ENCODE measurements around the gene GPR68. TPM values are rescaled to one million over a fixed set of nuclear protein-coding genes. Genes with fewer than 3 reads are reported as not detected.
A peak's percentile ranks its signal among the peaks of the same experiment; 100 is the strongest.
"Not testable (repeated sequence)": the region's sequence is repeated elsewhere in the genome, so short reads cannot be mapped to it uniquely, and the experiment has no call there.

The GPR68 gene
- total RNA-seq, 1 donor from 2014 or later, result 2.9 TPM

DNA sequence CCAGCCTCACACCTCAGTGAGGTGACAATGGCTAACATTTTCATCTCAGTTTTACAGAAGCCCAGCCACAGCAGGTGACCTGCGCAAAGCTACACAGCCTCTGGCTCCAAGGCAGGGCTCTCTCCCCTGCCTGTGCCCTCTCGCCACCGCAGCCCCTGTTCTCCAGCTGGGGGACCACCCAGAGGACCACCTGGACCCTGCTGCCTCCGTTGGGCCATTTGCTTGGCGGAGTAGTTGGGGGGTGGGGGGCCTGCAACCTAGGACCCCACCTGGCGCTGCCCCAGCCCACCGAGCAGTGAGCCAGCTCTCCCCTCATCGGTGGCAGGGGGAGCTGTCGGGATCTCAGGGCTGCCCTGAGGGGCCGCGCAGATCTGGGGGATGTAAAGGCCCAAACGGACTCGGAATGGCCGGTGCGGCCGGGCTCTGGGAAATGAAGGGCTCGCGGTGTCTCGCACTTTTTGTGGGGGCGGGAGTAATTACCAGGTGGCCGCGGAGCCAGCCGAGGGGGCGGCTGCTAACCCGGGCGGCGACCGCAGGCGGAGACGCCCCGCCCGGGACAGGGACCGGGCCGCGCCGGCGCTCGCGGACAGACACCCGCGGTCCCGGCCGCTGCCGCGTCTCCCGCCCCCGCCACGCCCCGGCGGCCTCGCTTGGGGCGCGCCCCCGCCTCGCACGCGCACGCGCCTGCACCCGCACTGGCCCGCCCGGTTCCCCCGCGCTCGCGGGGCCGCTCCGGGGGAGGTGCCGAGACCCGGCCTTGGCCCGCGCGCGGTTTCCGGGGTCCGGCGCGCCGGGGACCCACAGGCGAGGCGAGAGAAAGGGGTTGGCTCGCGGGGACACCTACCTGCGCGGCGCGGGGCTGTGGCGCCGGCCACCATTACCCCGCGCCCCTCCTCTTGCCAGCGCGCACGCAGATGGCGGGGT is 8.6 kb upstream of the GPR68 start:
- DNase-seq, result peak; percentile 45

DNA sequence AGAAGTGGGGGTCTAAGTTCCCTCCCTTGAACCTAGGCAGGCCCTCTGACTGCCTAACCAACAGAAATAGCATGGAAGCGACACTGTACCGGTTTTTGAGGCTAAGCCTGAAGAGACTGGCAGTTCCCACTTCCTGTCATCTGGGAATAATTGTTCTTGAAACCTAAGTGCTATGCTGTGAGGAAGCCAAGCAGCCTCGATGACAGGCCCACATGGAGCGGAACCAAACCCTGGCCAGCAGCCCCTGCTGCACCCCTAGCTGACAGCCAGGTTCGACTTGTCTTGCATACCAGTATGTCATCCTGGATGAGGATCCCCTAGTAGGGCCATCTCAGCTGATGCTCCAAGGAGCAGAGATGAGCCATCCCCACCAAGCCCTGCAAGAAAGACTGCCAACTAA is 6.4 kb upstream of the GPR68 start:
- DNase-seq, result peak; percentile 32

DNA sequence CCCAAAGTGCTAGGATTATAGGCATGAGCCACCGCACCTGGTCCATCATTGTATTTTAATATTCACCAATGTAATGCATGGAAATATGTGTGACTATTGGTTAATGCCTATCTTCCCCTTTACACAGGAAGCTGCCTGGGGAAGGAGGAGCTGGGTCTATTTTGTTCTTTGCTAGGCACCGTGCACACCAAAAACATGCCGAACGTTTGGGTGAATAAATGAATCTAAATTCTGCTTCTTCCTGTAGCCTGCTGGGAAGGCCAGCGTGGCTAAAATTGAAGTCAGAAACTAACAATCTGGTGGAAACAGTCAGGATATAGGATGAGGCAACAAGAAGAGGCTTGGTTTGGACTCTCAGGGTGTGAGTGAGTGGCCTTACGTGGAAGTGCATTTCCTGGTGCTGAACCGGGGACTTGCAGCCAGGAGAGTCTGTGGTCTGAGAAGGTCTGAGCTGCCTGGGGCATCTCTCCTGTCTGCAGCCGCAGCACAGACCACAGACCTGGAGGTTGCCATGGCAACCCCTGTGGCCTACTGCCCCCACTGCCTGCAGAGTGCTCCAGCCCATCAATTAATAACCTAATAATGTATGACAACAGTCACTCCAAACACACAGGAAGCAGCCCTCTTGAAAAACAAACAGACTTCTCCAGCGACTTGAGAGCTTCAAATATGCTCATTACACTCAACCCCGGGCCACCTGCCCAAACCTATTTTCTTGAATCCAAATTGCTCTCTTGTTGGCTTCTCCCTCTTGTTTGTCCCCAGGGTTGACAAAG is 5.5 kb upstream of the GPR68 start:
- peak; percentile 30 for DNase-seq

- no peak for DNase-seq
Measured at GRCh38 chr14:91246051-91246852, 1.7 kb upstream of the GPR68 start.

DNA sequence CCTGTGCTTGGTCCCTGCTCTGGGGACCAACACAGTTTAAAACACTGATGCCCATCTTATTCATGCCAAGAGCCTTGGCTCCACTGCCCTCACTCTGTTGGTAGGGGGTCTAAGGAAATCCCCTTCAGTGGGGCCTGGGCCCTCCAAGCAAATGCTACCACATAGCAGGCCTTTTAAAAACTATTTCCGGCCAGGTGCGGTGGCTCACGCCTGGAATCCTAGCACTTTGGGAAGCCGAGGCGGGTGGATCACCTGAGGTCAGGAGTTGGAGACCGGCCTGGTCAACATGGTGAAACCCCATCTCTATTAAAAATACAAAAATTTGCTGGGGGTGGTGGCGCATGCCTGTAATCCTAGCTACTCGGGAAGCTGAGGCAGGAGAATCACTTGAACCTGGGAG is 1.1 kb upstream of the GPR68 start:
- DNase-seq, result not testable (repeated sequence)

- DNase-seq, result no peak
Measured at GRCh38 chr14:91245029-91245428, 525 bp upstream of the GPR68 start.

- no peak for DNase-seq
Measured at GRCh38 chr14:91243074-91243471, 1.4 kb downstream of the GPR68 start.

- no peak for DNase-seq
Measured at GRCh38 chr14:91242635-91243034, 1.9 kb downstream of the GPR68 start.

GRCh38 chr14:91241863-91242262 is 2.6 kb downstream of the GPR68 start:
- DNase-seq, result no peak

- DNase-seq, result no peak
Measured at GRCh38 chr14:91238661-91239060, 5.8 kb downstream of the GPR68 start.

GRCh38 chr14:91238085-91238484 is 6.4 kb downstream of the GPR68 start:
- DNase-seq, result no peak

DNA sequence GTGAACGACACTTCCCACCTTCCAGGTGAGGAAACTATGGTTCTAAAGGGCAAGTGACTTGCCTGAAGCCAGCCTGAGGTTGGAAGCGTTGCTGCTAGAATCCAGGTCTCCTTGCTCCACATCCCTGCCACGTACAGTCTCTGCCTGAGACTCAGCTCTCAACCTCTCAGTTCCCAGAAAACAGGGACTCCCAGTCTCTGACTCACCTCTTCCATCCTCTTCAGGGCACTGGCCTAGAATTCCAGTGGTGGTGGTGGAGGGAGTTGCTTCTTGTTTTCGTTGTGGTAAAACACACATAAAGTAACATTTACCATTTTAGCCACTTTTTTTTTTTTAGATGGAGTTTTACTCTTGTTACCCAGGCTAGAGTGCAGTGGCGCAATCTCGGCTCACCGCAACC is 7.3 kb downstream of the GPR68 start:
- no peak for DNase-seq

- DNase-seq, result no peak
Measured at GRCh38 chr14:91235841-91236240, 8.7 kb downstream of the GPR68 start.

DNA sequence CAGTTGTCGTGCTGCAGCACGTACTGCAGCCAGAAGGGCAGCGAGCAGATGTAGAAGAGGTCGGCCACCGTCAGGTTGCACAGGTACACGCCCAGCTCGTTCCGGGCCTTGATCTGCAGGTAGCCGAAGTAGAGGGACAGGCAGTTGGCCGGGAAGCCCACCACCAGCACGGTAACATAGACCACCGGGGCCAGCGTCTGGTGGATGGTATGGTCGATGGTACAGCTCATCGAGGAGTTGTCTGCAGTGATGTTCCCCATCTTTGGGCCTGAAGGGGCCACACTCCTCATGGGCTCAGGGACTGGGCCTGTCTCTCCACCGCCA is 9.8 kb downstream of the GPR68 start:
- no peak for DNase-seq

GRCh38 chr14:91233936-91234790 is 10.3 kb downstream of the GPR68 start:
- no peak for DNase-seq

DNA sequence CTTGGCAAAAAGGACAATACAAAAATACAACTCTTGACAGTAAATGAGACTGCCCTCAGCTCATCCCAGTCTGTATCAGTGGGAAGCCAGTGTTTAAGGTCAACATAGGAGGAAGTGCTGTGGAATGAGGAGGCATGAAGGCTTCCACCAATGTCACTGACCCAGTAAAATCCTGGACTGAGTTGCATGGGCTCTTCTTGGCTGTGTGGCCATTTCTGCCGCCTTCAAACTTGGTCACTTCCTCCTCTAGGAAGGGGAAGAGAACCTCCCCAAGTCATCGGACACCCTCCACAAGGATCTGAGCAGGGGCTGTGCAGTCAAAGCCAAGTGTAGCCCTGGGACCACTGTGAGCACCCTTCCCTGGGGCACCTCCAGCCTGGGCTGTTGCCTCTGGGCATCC is 11.9 kb downstream of the GPR68 start:
- DNase-seq, result no peak

GRCh38 chr14:91232052-91232451 is 12.5 kb downstream of the GPR68 start:
- DNase-seq, result no peak

GRCh38 chr14:91231446-91231845 is 13.1 kb downstream of the GPR68 start:
- DNase-seq, result no peak

DNA sequence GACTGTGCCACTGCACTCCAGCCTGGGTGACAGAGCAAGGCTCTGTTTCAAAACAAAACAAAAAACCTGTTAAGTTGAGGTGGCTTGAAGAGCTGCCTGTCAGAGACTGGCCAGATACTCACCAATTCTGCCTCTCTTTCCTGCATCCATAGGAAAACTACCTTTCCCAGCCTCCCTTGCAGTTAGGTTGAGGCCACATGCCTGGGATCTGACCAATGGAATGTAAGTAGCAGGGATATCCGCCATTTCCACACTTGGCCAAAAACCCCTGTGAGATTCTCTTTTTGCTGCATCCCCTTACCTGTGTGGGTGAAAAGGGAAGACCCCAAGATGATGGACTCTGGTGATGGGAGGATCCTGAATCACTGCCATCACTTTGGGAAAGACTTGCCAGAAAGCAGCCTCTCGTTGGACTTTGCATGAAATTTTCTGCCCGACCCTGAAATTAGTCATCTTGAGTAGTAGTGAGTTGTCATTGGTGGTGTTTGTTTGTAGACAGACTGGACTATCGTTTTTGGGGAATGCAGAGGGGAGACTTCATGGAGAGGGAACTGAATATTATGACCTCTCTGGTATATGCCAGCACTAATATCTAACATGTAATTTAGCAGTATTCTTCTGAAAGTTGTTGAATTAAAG is 14.0 kb downstream of the GPR68 start:
- no peak for DNase-seq

- DNase-seq, result no peak
Measured at GRCh38 chr14:91229743-91230200, 14.7 kb downstream of the GPR68 start.

GRCh38 chr14:91229005-91229382 is 15.5 kb downstream of the GPR68 start:
- DNase-seq, result no peak

All from tongue (tissue), 2 donors.